GM21619 (cell line): ENCODE data around the gene NKAP.
"Not testable (repeated sequence)": the region's sequence is repeated elsewhere in the genome, so short reads cannot be mapped to it uniquely, and the experiment has no call there.

ENCODE experiments used
- ATAC-seq: cut with Tn5 transposase; IDR thresholded peaks from one replicate; pipeline ENCODE4 v1.9.1; 2021; ENCODE audit not compliant: unreplicated experiment

The NKAP gene

DNA sequence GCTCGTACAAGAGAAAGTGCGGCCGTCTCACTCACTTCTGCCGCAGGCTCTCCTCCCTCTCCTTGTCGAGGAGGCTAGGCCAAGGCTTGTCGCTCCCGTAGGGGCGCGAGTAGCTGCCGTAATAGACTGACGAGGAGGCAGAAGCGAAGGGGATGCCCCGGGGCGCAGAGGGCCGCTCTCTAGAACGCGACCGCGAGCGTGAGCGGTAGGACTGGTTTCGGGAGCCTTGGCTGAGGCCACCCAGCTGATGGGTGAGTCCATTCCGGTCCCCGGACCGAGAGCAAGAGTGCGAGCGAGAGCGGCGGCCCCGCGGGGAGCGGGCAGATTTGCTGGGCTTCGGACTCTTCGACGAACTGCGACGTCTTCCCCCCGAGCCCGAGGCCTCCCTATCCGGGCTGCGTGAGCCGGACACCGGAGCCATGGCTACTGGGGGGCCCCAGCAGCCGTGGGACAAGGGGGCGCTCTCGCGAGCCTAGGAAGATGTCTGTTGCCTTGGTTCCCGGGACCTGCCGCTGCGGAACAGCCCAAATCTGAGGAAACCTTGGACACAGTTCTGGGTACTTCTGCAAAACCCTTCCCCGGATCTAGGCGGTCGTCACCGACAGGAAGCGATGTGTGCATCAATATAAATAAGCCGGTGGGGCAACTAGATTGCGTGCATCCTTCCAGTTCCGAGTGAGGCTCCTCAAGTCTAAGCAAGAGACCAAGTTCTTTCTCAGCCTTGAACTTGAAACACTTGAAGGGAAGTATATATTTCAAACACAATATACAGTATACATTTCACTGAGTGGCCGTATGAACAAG lies at the start of gene NKAP:
Gene NKAP, minus strand, starts transcription at position 567 of the 804 bp plus-strand sequence. Its CDS starts 146 bp downstream, at position 421.
- peak; percentile 80 for ATAC-seq

DNA sequence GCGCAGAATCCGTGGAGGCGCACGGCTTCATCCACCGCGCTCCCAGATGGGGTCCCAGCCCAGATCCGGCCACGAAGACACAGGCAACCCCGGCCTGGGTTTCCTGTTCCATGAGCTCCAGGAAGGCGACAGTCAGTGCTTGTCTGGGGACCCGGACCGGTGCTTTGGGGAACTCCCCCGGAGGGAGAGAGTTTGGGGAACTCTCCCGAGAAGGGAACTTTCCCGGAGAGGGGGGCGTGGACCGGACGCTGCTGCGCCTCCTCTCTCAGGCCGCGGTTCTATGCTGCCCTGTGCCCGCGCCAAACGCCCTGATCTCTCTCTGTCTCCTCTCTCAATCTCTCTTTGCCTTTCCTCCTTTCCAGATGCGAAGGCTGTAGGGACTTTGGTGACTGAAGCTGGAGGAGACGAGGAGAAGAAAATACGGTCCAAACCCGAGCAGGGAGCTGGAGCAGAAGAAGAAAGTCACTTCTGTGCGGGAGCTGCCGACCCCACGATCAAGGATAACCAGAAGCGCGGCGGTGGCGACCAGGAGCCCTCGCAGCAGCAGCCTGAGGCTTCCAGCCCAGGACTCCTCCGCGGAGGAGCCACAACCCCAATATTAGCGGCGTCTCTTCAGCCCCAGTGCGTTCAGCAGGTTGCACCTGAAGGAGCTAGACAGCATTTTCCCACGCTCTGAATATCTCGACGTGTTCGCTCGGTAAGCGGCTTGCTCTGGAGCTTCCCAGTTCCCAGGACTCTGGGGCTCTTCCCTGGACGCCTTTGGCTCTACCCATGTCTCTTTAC lies 47.6 kb upstream of the NKAP start:
- ATAC-seq, result no peak

DNA sequence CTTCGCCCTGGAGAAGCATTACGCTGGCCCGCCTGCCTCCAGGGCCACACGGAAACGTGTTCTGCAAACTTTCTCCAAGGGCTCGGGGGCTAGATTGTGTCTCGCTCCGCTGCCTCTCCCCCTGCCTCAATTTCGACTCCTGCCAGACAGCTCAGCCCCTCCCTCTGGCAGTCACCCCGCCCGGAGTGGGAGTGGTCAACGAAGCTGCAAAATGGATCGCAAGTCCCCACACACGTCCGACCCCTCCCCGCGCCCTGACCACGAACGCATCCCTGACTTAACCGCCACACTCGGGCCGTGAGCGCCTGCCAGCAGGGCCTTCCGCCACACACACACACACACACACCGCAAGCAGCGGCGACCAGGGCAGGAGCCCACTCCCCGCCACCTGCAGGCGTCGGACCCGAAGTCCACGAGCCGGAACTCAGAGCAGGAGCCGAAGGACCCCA lies 47.0 kb upstream of the NKAP start:
- no peak for ATAC-seq

DNA sequence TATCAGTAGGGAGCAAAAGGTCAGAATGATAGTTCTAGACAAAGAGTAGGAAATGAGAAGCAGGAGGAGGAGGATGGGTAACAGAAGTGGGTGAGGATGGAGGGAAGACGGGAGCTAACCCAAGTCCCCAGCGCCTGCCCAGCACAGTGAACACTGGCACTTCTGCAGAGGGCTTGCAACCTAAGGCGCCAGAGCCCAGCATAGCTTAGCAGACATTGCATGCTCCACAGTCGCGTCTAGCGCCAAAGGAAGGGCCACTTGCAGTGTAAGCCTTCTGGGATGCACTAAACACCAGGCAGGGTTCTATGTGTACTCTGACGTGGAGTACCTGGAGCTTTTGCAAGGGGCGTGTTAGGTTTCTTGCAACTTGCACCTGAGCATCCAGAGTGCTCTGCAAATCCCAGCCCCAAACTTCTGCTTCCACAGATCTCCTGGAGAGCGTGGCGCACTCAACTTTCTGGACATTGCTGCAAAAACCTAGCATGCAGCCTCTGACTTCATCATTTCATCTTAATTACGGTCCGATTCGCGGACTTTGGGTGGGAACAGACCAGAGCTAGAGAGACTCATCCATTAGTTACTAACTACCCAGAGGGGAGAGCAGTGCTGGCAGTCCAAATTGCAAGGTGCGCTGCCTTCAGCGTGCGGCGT lies 46.5 kb upstream of the NKAP start:
- no peak for ATAC-seq

DNA sequence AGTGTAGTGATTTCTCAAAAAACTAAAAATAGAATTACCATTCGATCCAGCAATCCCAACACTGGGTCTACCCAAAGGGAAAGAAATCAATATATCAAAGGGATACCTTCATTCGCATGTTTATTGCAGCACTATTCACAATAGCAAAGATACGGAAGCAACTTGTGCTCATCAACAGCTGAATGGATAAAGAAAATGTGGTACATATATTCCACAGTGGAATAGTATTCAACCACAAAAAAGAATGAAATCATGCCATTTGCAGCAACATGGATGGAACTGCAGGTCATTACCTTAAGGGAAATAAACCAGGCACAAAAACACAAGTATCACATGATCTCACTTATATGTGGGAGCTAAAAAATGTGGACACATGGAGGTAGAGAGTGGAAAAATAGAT lies 42.7 kb upstream of the NKAP start:
- ATAC-seq, result no peak

DNA sequence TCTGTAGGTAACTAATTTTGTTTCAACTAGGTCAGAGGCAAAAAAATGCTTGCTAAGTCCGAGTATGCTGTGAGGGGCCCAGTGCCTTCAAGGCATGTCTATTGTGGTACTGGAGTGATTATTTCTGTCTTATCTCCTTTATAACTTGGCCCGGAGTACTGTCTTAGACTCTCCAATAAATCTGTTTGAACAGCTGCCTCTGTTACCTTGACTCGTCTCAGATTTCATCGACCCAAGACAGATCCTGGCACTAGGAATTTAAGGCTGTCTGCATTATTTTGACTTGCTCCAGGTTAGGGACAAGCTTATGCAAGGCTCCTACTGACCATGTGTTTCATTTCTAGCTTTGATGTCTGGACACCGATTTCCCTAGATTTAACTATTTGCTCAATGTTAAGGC lies 41.1 kb upstream of the NKAP start:
- no peak for ATAC-seq

DNA sequence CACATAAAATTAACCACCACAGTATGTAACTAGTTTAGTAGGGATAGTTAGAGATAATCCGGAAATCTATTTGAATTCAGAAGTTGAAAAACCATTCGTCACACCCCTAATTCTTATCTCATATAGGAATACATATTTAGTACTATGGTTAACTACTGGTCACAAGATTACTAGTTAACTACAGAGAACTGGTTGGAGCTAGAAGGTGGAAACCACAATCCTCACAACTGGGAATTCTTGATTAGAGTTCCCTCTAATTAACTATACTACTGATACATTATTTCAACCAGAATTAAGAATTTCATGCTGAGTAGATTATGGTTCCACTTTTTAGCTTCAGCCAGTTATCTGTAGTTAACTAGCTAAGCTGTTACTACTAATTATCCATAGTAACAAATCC lies 39.9 kb upstream of the NKAP start:
- no peak for ATAC-seq

DNA sequence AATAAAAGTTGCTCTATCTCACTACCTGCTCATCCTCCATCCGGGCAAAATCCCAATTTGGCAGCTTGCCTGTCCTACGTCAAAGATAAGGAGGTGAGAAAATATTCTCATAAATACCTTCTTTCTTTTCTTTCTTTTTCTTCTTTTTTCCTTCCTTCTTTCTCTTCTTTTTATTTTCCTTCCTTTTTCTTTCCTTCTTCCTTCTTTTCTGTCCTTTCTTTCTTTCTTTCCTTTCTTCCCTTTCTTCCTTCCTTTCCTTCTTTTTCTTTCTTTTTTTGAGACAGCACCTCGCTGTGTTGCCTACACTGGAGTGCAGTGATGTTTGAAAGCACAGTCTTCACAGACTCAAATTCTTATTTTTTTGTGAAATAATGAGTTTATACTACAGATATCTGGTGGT lies 38.6 kb upstream of the NKAP start:
- no peak for ATAC-seq

DNA sequence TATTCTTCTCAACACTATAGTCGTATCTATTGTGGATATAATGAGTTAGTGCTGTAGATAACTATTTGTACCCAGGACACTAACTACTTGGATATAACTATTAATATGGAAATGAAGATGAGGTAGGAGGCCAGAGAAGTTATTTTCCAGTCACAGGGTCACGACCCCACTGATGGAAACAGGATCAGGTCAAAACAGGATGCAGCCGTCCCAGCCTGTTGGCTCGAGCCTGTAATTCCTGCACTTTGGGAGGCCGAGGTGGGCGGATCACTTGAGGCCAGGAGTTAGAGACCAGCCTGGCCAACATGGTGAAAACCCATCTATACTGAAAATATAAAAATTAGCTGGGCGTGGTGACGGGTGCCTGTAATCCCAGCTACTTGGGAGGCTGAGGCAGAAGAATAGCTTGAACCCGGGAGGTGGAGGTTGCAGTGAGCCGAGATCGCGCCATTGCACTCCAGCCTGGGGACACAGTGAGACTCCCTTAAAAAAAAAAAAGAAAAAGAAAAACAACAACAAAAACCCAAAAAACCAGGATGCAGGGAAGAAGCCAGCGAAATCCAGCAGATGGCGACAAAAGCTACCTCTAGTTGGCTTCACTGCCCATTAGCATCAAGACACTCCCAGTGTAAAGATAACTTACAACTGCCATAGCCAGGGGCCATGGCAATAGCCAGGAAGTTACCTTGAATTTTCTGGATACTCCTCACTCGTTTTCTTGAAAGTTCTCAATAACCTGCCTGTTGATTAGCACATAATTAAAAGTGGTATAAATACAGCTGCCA lies 37.9 kb upstream of the NKAP start:
- no peak for ATAC-seq

DNA sequence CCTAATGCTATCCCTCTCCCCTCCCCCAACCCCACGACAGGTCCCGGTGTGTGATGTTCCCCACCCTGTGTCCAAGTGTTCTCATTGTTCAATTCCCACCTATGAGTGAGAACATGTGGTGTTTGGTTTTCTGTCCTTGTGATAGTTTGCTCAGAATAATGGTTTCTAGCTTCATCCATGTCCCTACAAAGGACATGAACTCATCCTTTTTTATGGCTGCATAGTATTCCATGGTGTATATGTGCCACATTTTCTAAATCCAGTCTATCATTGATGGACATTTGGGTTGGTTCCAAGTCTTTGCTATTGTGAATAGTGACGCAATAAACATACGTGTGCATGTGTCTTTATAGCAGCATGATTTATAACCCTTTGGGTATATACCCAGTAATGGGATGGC lies 33.6 kb upstream of the NKAP start:
- ATAC-seq, result not testable (repeated sequence)

DNA sequence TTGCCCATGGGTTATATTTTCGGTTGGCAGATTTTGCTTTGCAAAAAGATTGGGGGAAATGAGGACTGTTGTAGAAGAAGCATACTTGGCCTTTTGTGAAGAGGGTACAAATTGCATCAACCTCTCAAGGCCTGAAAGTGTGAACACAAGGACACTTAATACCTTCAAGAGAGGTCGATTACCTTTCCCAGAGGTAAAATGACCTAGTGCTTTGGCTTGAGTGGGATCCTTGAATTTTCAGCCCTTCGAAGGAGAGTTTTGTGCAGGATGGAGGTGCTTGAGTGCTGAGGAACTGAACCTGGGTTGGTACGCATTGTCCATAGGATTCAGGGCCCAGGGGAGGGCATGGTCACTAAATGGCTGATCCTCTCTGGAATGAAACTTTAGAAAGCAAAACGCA lies 27.6 kb upstream of the NKAP start:
- no peak for ATAC-seq

DNA sequence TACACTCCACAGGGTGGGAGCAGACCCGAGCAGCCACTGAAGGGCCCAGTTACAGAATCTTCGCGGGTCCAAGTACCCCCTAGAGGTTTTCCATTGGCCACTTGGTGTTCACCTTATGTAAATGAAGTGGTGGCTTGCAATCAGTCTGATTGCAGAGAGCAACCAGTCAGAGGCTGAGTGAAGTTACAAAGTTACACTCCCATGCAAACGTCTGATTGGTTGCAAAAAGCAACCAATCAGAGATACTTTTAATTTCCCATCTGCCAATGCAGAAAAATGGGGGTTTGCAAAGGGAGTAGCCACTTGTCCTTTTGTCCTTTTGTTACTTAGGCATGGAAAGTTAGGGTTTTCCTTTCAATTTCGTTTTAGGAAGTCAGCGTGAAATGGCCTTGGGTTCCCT lies 27.0 kb upstream of the NKAP start:
- no peak for ATAC-seq

DNA sequence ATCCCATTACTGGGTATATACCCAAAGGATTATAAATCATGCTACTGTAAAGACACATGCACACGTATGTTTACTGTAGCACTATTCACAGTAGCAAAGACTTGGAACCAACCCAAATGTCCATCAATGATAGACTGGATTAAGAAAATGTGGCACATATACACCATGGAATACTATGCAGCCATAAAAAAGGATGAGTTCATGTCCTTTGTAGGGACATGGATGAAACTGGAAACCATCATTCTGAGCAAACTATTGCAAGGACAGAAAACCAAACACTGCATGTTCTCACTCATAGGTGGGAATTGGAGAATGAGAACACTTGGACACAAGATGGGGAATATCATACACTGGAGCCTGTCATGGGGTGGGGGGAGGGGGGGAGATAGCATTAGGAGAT lies 23.3 kb upstream of the NKAP start:
- ATAC-seq, result not testable (repeated sequence)

DNA sequence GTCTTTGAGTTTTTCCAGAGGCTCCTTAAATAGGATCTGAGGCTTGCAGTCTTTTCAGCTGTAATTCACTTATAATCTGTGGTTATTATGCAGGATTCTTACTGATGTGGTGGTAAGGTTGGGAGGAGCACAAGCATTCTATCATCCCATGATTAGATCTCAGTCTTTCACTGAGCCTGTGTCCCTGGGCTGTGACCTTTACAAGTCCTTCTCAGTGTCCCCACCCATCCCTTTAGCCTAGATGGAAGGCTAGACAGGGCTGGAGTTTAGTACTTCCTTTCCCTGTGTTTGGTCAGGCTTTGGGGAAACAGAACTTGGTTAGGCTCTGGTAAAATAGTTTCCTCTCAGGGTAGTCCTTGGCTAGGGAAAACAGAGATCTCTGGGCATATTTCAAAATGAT lies 17.1 kb upstream of the NKAP start:
- no peak for ATAC-seq

DNA sequence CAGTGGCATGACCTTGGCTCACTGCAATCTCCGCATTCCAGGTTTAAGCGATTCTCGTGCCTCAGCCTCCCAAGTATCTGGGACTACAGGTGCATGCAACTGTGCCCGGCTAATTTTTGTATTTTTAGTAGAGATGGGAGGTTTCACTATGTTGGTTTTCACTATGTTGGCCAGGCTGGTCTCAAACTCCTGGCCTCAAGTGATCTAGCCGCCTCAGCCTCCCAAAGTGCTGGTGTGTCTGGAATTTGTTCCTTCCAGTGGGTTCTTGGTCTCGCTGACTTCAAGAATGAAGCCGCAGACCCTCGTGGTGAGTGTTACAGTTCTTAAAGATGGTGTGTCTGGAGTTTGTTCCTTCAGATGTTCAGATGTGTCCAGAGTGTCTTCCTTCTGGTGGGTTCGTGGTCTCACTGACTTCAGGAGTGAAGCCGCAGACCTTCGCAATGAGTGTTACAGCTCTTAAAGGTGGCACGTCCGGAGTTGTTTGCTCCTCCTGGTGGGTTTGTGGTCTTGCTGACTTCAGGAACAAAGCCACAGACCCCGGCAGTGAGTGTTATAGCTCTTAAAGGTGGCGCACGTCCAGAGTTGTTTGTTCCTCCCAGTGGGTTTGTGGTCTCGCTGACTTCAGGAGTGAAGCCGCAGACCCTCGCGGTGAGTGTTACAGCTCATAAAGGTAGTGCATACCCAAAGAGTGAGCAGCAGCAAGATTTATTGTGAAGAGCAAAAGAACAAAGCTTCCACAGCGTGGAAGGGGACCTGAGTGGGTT lies 12.4 kb upstream of the NKAP start:
- ATAC-seq, result not testable (repeated sequence)

DNA sequence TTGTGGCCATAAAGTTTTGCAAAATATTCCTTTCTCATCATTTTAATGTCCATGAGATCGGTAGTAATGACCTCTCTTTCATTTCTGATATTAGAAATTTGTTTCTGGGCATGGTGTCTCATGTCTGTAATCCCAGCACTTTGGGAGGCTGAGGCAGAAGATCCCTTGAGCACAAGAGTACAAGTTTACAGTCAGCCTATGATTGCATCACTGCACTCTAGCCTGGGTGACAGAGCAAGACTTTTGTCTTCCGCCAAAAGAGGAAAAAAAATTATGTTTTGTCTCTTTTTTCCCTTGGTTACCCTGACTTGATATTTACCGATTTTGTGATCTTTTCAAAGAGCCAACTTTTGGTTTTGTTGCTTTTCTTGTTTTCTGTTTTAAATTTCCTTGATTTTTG lies 10.8 kb upstream of the NKAP start:
- no peak for ATAC-seq

DNA sequence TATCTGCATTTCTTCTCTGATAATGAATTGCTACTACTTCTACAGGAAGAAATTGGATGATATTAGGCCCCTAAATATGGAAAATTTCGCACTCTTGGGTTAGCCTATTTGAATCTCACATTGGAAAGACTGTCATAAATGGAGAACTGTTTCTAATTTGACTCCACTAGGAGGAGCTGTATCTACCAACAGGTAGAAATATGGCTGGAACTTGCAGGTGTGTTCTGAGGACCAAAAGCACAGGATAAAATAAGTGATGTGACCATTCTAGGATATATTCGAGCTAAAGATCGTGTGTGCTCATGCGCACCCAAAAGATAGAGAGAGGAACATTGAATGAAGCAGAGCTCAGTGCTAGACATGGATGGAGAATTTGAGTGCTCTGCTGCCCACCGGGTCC lies 4.8 kb upstream of the NKAP start:
- no peak for ATAC-seq

DNA sequence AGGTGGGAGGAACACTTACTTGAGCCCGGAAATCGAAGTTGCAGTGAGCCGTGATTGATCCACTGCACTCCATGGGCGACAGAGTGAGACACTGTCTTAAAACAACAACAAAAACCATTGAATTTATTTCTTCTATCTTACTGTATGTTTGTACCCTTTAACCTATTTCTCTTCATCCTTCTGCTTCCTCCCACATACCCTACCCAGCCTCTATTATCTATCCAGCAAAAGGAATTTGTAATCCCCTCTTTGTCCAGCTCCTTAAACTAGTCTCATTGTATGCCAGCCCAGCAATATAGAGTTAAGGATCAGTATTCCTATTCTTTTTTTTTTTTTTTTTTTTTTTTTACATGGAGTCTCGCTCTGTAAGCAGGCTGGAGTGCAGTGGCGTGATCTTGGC lies 1.9 kb upstream of the NKAP start:
- no peak for ATAC-seq

DNA sequence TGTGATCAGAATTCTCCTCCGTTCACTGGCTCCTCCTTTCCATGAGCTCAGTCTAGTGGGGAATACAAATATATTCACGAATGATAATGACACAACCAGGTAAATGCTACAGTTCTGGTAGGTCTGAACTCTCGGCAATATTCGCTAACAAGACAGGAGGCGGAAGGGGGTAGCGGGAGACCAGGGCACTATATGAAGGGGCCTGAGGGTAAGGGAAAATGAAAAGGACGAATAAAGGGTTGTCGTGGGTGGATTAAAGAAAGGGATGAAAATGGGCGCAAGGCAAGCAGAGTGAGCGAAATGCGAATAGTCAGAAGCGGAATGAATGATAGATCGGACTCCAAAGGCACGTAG lies 743 bp downstream of the NKAP start:
- peak; percentile 18 for ATAC-seq

DNA sequence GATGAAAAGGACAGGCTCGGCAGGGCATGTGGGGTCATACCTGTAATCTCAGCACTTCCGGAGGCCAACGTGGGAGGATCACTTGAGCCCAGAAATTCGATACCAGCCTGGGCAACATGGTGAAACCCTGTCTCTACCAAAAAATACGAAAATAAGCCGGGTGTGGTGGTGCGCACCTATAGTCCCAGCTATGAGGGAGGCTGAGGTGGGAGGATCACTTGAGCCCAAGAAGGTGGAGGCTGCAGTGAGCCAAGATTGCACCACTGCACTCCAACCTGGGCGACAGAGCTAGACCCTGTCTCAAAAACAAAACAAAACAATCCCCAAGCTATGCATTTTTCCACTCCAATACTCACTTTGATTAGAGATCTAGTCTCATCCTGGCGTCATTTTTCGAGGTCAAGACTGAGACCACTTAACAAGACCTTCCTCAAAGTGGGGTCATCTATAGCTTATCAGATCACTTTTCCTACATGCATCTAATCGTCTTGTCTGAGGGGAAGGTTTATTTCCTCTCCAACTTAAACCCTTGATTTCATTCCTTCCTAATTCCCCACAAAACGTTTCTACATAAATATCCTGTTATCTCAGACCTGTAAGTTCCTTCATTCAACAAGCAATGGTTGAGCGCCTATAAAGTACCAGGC lies 1.3 kb downstream of the NKAP start:
- no peak for ATAC-seq
